DMS 273 (cell line): ENCODE data around the gene MAL.
"Not testable (repeated sequence)": the region's sequence is repeated elsewhere in the genome, so short reads cannot be mapped to it uniquely, and the experiment has no call there.

Source experiments
- DNase-seq: peaks from one replicate; lab custom pipeline; 2025; ENCODE audit not compliant: unreplicated experiment; lab: John Stamatoyannopoulos, UW

Gene MAL

GRCh38 chr2:95032341-95032740 is 6.8 kb downstream of the MAL start:
- DNase-seq, result no peak

- DNase-seq, result no peak
These were observed 7.5 kb downstream of the MAL start for GRCh38 chr2:95032868-95033603.

- no peak for DNase-seq
These were observed 8.7 kb downstream of the MAL start for GRCh38 chr2:95034221-95034620.

- no peak for DNase-seq
These were observed 9.3 kb downstream of the MAL start for GRCh38 chr2:95034818-95035217.

GRCh38 chr2:95036596-95037383 is 11.3 kb downstream of the MAL start:
- no peak for DNase-seq

GRCh38 chr2:95037384-95037839 is 11.9 kb downstream of the MAL start:
- no peak for DNase-seq

GRCh38 chr2:95037841-95038585 is 12.5 kb downstream of the MAL start:
- DNase-seq, result not testable (repeated sequence)

- DNase-seq, result no peak
These were observed 13.3 kb downstream of the MAL start for GRCh38 chr2:95038635-95039298.

- DNase-seq, result no peak
These were observed 13.9 kb downstream of the MAL start for GRCh38 chr2:95039363-95039762.

- DNase-seq, result no peak
These were observed 14.5 kb downstream of the MAL start for GRCh38 chr2:95039978-95040377.

GRCh38 chr2:95040426-95040825 is 14.9 kb downstream of the MAL start:
- no peak for DNase-seq

GRCh38 chr2:95041060-95041823 is 15.7 kb downstream of the MAL start:
- DNase-seq, result no peak

GRCh38 chr2:95041824-95042442 is 16.4 kb downstream of the MAL start:
- DNase-seq, result no peak

GRCh38 chr2:95042472-95043271 is 17.2 kb downstream of the MAL start:
- no peak for DNase-seq

- DNase-seq, result peak; percentile 88
These were observed 18.0 kb downstream of the MAL start for GRCh38 chr2:95043300-95044093.

- no peak for DNase-seq
These were observed 19.1 kb downstream of the MAL start for GRCh38 chr2:95044601-95045000.

GRCh38 chr2:95046371-95047112 is 21.0 kb downstream of the MAL start:
- DNase-seq, result no peak
